SK-N-SH treated with all-trans-retinoic acid at 6 μM for 48 hours (cell line): ENCODE measurements around the gene WTAP.

Experiments
- ATAC-seq: fragments of 200-7000 bp; cut with Tn5 transposase; 3 replicates; pipeline ENCODE4 v1.9.1; 2020; ENCODE audit warnings: mild to moderate bottlenecking, moderate library complexity
- ARNTL ChIP-seq: fragments of 450-650 bp; formaldehyde crosslinking; IDR thresholded peaks from 2 replicates; pipeline ENCODE4 v1.5.0; 2020; ENCODE audit warnings: low read depth, mild to moderate bottlenecking, moderate library complexity, borderline replicate concordance
- BACH2 ChIP-seq: fragments of 250-450 bp; sonication (Bioruptor Pico); IDR thresholded peaks from 2 replicates; pipeline ENCODE4 v1.9.0; 2021; ENCODE audit warnings: mild to moderate bottlenecking, borderline replicate concordance
- CSDC2 ChIP-seq: fragments of 250-450 bp; sonication (Bioruptor Pico); IDR thresholded peaks from 2 replicates; pipeline ENCODE4 v1.5.0; 2020; ENCODE audit warnings: mild to moderate bottlenecking, moderate library complexity
- CSRNP3 ChIP-seq: fragments of 250-450 bp; sonication (Bioruptor Pico); IDR thresholded peaks from 2 replicates; pipeline ENCODE4 v1.5.1; 2021; ENCODE audit warnings: mild to moderate bottlenecking, moderate library complexity
- GLIS3 ChIP-seq: fragments of 250-450 bp; sonication (Bioruptor Pico); IDR thresholded peaks from 2 replicates; pipeline ENCODE4 v1.5.0; 2020; ENCODE audit warnings: mild to moderate bottlenecking, moderate library complexity
- ISL1 ChIP-seq: fragments of 250-450 bp; sonication (Bioruptor Pico); IDR thresholded peaks from 2 replicates; pipeline ENCODE4 v2.1.2; 2022; ENCODE audit warnings: mild to moderate bottlenecking, moderate library complexity
- OSR1 ChIP-seq: fragments of 250-450 bp; sonication (Bioruptor Pico); IDR thresholded peaks from 2 replicates; pipeline ENCODE4 v1.8.0; 2022; ENCODE audit warnings: moderate library complexity, mild to moderate bottlenecking, inconsistent platforms
- POU6F1 ChIP-seq: fragments of 250-450 bp; sonication (Bioruptor Pico); IDR thresholded peaks from 2 replicates; pipeline ENCODE4 v1.8.0; 2021; ENCODE audit warnings: low read depth, mild to moderate bottlenecking, moderate library complexity, borderline replicate concordance
- PPARA ChIP-seq: fragments of 250-450 bp; sonication (Bioruptor Pico); IDR thresholded peaks from 2 replicates; pipeline ENCODE4 v1.5.0; 2020; ENCODE audit warnings: mild to moderate bottlenecking, borderline replicate concordance
- RARB ChIP-seq: fragments of 250-450 bp; sonication (Bioruptor Pico); IDR thresholded peaks from 2 replicates; pipeline ENCODE4 v1.8.0; 2021; ENCODE audit warnings: mild to moderate bottlenecking, moderate library complexity
- SNAI2 ChIP-seq: fragments of 250-450 bp; sonication (Bioruptor Pico); IDR thresholded peaks from 2 replicates; pipeline ENCODE4 v1.5.0; 2020; ENCODE audit warnings: mild to moderate bottlenecking, moderate library complexity
- TCF4 ChIP-seq: fragments of 250-450 bp; sonication (Bioruptor Pico); IDR thresholded peaks from 2 replicates; pipeline ENCODE4 v1.8.0; 2021; ENCODE audit warnings: mild to moderate bottlenecking, moderate library complexity, borderline replicate concordance
- TOX ChIP-seq: fragments of 250-450 bp; sonication (Bioruptor Pico); IDR thresholded peaks from 2 replicates; pipeline ENCODE4 v1.8.0; 2021; ENCODE audit warnings: mild to moderate bottlenecking, moderate library complexity, borderline replicate concordance
- TSHZ2 ChIP-seq: fragments of 250-450 bp; sonication (Bioruptor Pico); IDR thresholded peaks from 2 replicates; pipeline ENCODE4 v1.5.0; 2020; ENCODE audit warnings: mild to moderate bottlenecking, moderate library complexity
- ZC3H10 ChIP-seq: fragments of 250-450 bp; sonication (Bioruptor Pico); IDR thresholded peaks from 2 replicates; pipeline ENCODE4 v1.5.1; 2021; ENCODE audit warnings: mild to moderate bottlenecking, moderate library complexity
- ZFP3 ChIP-seq: fragments of 250-450 bp; sonication (Bioruptor Pico); IDR thresholded peaks from 2 replicates; pipeline ENCODE4 v1.5.0; 2020; ENCODE audit warnings: mild to moderate bottlenecking, moderate library complexity
- ZFP30 ChIP-seq: fragments of 450-650 bp; formaldehyde crosslinking; IDR thresholded peaks from 2 replicates; pipeline ENCODE4 v1.5.0; 2022; ENCODE audit warnings: mild to moderate bottlenecking, moderate library complexity
- ZNF565 ChIP-seq: fragments of 450-650 bp; formaldehyde crosslinking; conservative IDR thresholded peaks from 2 replicates; pipeline ENCODE4 v1.5.0; 2020; ENCODE audit warnings: low read depth, mild to moderate bottlenecking, moderate library complexity
- ZNF70 ChIP-seq: fragments of 450-650 bp; formaldehyde crosslinking; IDR thresholded peaks from 2 replicates; pipeline ENCODE4 v1.5.0; 2020; ENCODE audit warnings: mild to moderate bottlenecking, moderate library complexity

The WTAP gene

GRCh38 chr6:159686703-159687102 is 40.6 kb upstream of the WTAP start:
- no peak for TF ChIP-seq CSRNP3 (CRISPR knock-in tag)
- TF ChIP-seq ISL1 (CRISPR knock-in tag) = no peak
- no peak for ATAC-seq

GRCh38 chr6:159687341-159687740 is 40.0 kb upstream of the WTAP start:
- no peak for ATAC-seq
- TF ChIP-seq BACH2 = no peak
- no peak for TF ChIP-seq ARNTL (CRISPR knock-in tag)

GRCh38 chr6:159688266-159688905 is 38.9 kb upstream of the WTAP start:
- TF ChIP-seq TCF4 = no peak
- TF ChIP-seq TOX (CRISPR knock-in tag) = no peak
- no peak for TF ChIP-seq ISL1 (CRISPR knock-in tag)
- TF ChIP-seq ARNTL (CRISPR knock-in tag) = no peak
- TF ChIP-seq ZNF70 (CRISPR knock-in tag) = no peak
- no peak for TF ChIP-seq POU6F1
- no peak for TF ChIP-seq TSHZ2 (CRISPR knock-in tag)
- TF ChIP-seq ZC3H10 = no peak
- TF ChIP-seq OSR1 = no peak
- no peak for TF ChIP-seq ZNF565 (CRISPR knock-in tag)
- no peak for TF ChIP-seq PPARA (CRISPR knock-in tag)
- ATAC-seq = no peak

GRCh38 chr6:159689001-159689400 is 38.3 kb upstream of the WTAP start:
- no peak for ATAC-seq

More at GRCh38 chr6:159689001-159689400, 38.3 kb upstream of the WTAP start:
- TF ChIP-seq CSDC2 (no peak), ZNF70 (CRISPR knock-in tag) (no peak), RARB (no peak), PPARA (CRISPR knock-in tag) (no peak), CSRNP3 (CRISPR knock-in tag) (no peak), ZFP30 (CRISPR knock-in tag) (no peak), BACH2 (no peak), POU6F1 (no peak), ZNF565 (CRISPR knock-in tag) (no peak), ZFP3 (CRISPR knock-in tag) (no peak), GLIS3 (CRISPR knock-in tag) (no peak), SNAI2 (CRISPR knock-in tag) (no peak), TSHZ2 (CRISPR knock-in tag) (no peak), ISL1 (CRISPR knock-in tag) (no peak), ZC3H10 (no peak), OSR1 (no peak)
